Tibial nerve (tissue), 4 donors: ENCODE results near the gene CD244.

Experiments
- CTCF ChIP-seq, 5 experiments: fragments of 200-600 bp in 3 of 5; fragments of 450-650 bp in 2 of 5; sonication (generic) in 3 of 5; IDR thresholded peaks; one replicate each; pipeline ENCODE4 v1.5.1; 2016 to 2019; ENCODE audit warnings: antibody characterized with exemption in 5 of 5, mild to moderate bottlenecking in 3 of 5, moderate library complexity in 2 of 5
- EP300 ChIP-seq, 2 donors: sonication (generic); formaldehyde crosslinking; IDR thresholded peaks; one replicate each; pipeline ENCODE4 v1.6.1; 2017; ENCODE audit warnings: antibody characterized with exemption in 2 of 2, mild to moderate bottlenecking in 1 of 2
- POLR2A ChIP-seq, 2 donors: fragments of 450-650 bp; IDR thresholded peaks; one replicate each; pipeline ENCODE4 v1.6.1; 2017; ENCODE audit warnings: antibody characterized with exemption in 2 of 2, mild to moderate bottlenecking in 2 of 2, moderate library complexity in 2 of 2

GRCh38 chr1:160877221-160877620, 14.5 kb upstream of the CD244 start:
- TF ChIP-seq CTCF (IDR thresholded peaks at IDR 0.05) (peak in 2 of 5 experiments; percentile 10 to 19), POLR2A (IDR thresholded peaks at IDR 0.05) (no peak), EP300 (IDR thresholded peaks at IDR 0.05) (no peak)
